ENCODE data around the gene GUK1. TPM values are rescaled to one million over a fixed set of nuclear protein-coding genes. Genes with fewer than 3 reads are reported as not detected.

GUK1 gene
- total RNA-seq, 1 experiment from 2014 or later, result 111 TPM

- no peak overlapping the region for H3K4me3 Mint-ChIP-seq
- CTCF ChIA-PET, result interaction anchor here (1.1 to 1.2 kb wide), 2 partner anchors 14 to 20 kb away, joined by 3 read pairs; no protein-coding TSS in a partner anchor
- POLR2A ChIA-PET, result no interaction called here
Observed at GRCh38 chr1:228144993-228145343, 4.9 kb downstream of the GUK1 start.

GRCh38 chr1:228145463-228146416 lies 5.7 kb downstream of the GUK1 start:
- ChIA-PET CTCF (no interaction called here), POLR2A (no interaction called here)
- H3K4me3 Mint-ChIP-seq, result no peak overlapping the region
- H3K27me3 Mint-ChIP-seq (ENCODE audit: low read depth), result no peaks in the 10 kb centered on the region
- H3K4me1 Mint-ChIP-seq, result peaks cover 10% of the 10 kb centered on the region; the same call in 1 of the 2 replicates
- no peak for DNase-seq (ENCODE audit: low spot score)
- ATAC-seq, result no peak
- no peaks in the 10 kb centered on the region for H3K36me3 Mint-ChIP-seq
- no peak overlapping the region for H3K27ac Mint-ChIP-seq
- no peaks in the 10 kb centered on the region for H3K9me3 Mint-ChIP-seq
- TF ChIP-seq, protein P1, sequence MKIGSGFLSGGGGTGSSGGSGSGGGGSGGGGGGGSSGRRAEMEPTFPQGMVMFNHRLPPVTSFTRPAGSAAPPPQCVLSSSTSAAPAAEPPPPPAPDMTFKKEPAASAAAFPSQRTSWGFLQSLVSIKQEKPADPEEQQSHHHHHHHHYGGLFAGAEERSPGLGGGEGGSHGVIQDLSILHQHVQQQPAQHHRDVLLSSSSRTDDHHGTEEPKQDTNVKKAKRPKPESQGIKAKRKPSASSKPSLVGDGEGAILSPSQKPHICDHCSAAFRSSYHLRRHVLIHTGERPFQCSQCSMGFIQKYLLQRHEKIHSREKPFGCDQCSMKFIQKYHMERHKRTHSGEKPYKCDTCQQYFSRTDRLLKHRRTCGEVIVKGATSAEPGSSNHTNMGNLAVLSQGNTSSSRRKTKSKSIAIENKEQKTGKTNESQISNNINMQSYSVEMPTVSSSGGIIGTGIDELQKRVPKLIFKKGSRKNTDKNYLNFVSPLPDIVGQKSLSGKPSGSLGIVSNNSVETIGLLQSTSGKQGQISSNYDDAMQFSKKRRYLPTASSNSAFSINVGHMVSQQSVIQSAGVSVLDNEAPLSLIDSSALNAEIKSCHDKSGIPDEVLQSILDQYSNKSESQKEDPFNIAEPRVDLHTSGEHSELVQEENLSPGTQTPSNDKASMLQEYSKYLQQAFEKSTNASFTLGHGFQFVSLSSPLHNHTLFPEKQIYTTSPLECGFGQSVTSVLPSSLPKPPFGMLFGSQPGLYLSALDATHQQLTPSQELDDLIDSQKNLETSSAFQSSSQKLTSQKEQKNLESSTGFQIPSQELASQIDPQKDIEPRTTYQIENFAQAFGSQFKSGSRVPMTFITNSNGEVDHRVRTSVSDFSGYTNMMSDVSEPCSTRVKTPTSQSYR (CRISPR knock-in tag; IDR thresholded peaks at IDR 0.05), result no peak
- no peak for TF ChIP-seq TEAD1 (CRISPR knock-in tag; IDR thresholded peaks at IDR 0.05)
- TF ChIP-seq PRRX2 (CRISPR knock-in tag; IDR thresholded peaks at IDR 0.05), result no peak
- TF ChIP-seq ZNF532 (CRISPR knock-in tag; IDR thresholded peaks at IDR 0.05; ENCODE audit: borderline replicate concordance), result no peak

More at GRCh38 chr1:228144993-228145343, 4.9 kb downstream of the GUK1 start:
- Mint-ChIP-seq H3K27ac (no peak overlapping the region), H3K4me1 (peaks cover 10% of the 10 kb centered on the region; the same call in 1 of the 2 replicates), H3K9me3 (no peaks in the 10 kb centered on the region), H3K27me3 (ENCODE audit: low read depth) (no peaks in the 10 kb centered on the region), H3K36me3 (no peaks in the 10 kb centered on the region)
- DNase-seq (ENCODE audit: low spot score), result no peak
- no peak for ATAC-seq
- no peak for TF ChIP-seq TCF7 (CRISPR knock-in tag; IDR thresholded peaks at IDR 0.05; ENCODE audit: low read depth)
- TF ChIP-seq RORB (CRISPR knock-in tag; IDR thresholded peaks at IDR 0.05), result no peak
- TF ChIP-seq NR2C2 (CRISPR knock-in tag; IDR thresholded peaks at IDR 0.05), result no peak
- TF ChIP-seq, protein P1 (CRISPR knock-in tag; IDR thresholded peaks at IDR 0.05), result no peak
- no peak for TF ChIP-seq ZNF532 (CRISPR knock-in tag; IDR thresholded peaks at IDR 0.05; ENCODE audit: borderline replicate concordance)
- TF ChIP-seq, protein P2, sequence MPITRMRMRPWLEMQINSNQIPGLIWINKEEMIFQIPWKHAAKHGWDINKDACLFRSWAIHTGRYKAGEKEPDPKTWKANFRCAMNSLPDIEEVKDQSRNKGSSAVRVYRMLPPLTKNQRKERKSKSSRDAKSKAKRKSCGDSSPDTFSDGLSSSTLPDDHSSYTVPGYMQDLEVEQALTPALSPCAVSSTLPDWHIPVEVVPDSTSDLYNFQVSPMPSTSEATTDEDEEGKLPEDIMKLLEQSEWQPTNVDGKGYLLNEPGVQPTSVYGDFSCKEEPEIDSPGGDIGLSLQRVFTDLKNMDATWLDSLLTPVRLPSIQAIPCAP (CRISPR knock-in tag; IDR thresholded peaks at IDR 0.05), result no peak
- no peak for TF ChIP-seq ETV6 (CRISPR knock-in tag; IDR thresholded peaks at IDR 0.05)
- TF ChIP-seq NFYB (CRISPR knock-in tag; conservative IDR thresholded peaks at IDR 0.05; ENCODE audit: low read depth), result no peak
- no peak for TF ChIP-seq JAZF1 (CRISPR knock-in tag; IDR thresholded peaks at IDR 0.05)
- no peak for TF ChIP-seq KAT7 (CRISPR knock-in tag; IDR thresholded peaks at IDR 0.05; ENCODE audit: borderline replicate concordance)
- no peak for TF ChIP-seq NFE2L1 (CRISPR knock-in tag; IDR thresholded peaks at IDR 0.05)
- TF ChIP-seq CREB1 (CRISPR knock-in tag; IDR thresholded peaks at IDR 0.05), result no peak
- no peak for TF ChIP-seq SOX15 (CRISPR knock-in tag; IDR thresholded peaks at IDR 0.05)
- TF ChIP-seq ZNF138 (CRISPR knock-in tag; conservative IDR thresholded peaks at IDR 0.05), result no peak
- TF ChIP-seq IRF2 (CRISPR knock-in tag; IDR thresholded peaks at IDR 0.05; ENCODE audit: borderline replicate concordance, low read depth), result no peak
- no peak for TF ChIP-seq MYBL2 (CRISPR knock-in tag; IDR thresholded peaks at IDR 0.05)
- no peak for TF ChIP-seq ZNF423 (CRISPR knock-in tag; IDR thresholded peaks at IDR 0.05)
